HK-2 (cell line): Measurements from ENCODE around the gene SLC2A4RG.

ENCODE experiments used
- DNase-seq: peaks from one replicate; pipeline ENCODE4 v3.0.0-alpha.2; 2018; ENCODE audit not compliant: unreplicated experiment

Gene SLC2A4RG

GRCh38 chr20:63699466-63700198 is 39.9 kb upstream of the SLC2A4RG start:
- DNase-seq: no peak

GRCh38 chr20:63700199-63701050 is 39.2 kb upstream of the SLC2A4RG start:
- DNase-seq: no peak

GRCh38 chr20:63701051-63701328 is 38.6 kb upstream of the SLC2A4RG start:
- DNase-seq: no peak

- DNase-seq: no peak
Measured at GRCh38 chr20:63701329-63702035, 38.1 kb upstream of the SLC2A4RG start.

- peak; percentile 6 for DNase-seq
Measured at GRCh38 chr20:63702036-63702665, 37.4 kb upstream of the SLC2A4RG start.

- peak; percentile 8 for DNase-seq
Measured at GRCh38 chr20:63702751-63703470, 36.7 kb upstream of the SLC2A4RG start.

- no peak for DNase-seq
Measured at GRCh38 chr20:63703471-63703975, 36.1 kb upstream of the SLC2A4RG start.

- no peak for DNase-seq
Measured at GRCh38 chr20:63703976-63704748, 35.4 kb upstream of the SLC2A4RG start.

- DNase-seq: no peak
Measured at GRCh38 chr20:63704749-63705117, 34.8 kb upstream of the SLC2A4RG start.

- DNase-seq: no peak
Measured at GRCh38 chr20:63705232-63706026, 34.1 kb upstream of the SLC2A4RG start.

GRCh38 chr20:63706027-63706695 is 33.4 kb upstream of the SLC2A4RG start:
- DNase-seq: no peak

GRCh38 chr20:63706852-63707557 is 32.6 kb upstream of the SLC2A4RG start:
- DNase-seq: peak; percentile 71

- peak; percentile 86 for DNase-seq
Measured at GRCh38 chr20:63707558-63708300, 31.8 kb upstream of the SLC2A4RG start, which contains the start of the genes ARFRP1 and ZGPAT. Gene ARFRP1 (minus strand): TSS chr20:63707976. CDS start chr20:63707091, 885 bp downstream. Gene ZGPAT (plus strand): TSS chr20:63708039. CDS start chr20:63708581, 542 bp downstream.

GRCh38 chr20:63708301-63709148 is 31.1 kb upstream of the SLC2A4RG start:
- no peak for DNase-seq

GRCh38 chr20:63709149-63709527 is 30.4 kb upstream of the SLC2A4RG start:
- DNase-seq: no peak

GRCh38 chr20:63711085-63711645 is 28.4 kb upstream of the SLC2A4RG start:
- DNase-seq: no peak
